Activated CD4-positive, alpha-beta T cell treated with anti-CD3 and anti-CD28 coated beads for 48 hours (primary cell): ENCODE results near the gene WDR36.
"Not testable (repeated sequence)": the region's sequence is repeated elsewhere in the genome, so short reads cannot be mapped to it uniquely, and the experiment has no call there.

Experiments
- DNase-seq: peaks from one replicate; pipeline ENCODE4 v3.0.0-alpha.2; 2020

Gene WDR36

GRCh38 chr5:111138096-111138495 lies 45.9 kb downstream of the WDR36 start:
- DNase-seq = no peak

GRCh38 chr5:111141471-111141870 lies 49.3 kb downstream of the WDR36 start:
- DNase-seq = not testable (repeated sequence)

GRCh38 chr5:111142932-111143331 lies 50.8 kb downstream of the WDR36 start:
- DNase-seq = no peak

- DNase-seq = no peak
Observed at GRCh38 chr5:111143910-111144309, 51.8 kb downstream of the WDR36 start.

- DNase-seq = no peak
Observed at GRCh38 chr5:111144352-111144930, 52.3 kb downstream of the WDR36 start.

GRCh38 chr5:111146053-111146452 lies 53.9 kb downstream of the WDR36 start:
- DNase-seq = no peak

GRCh38 chr5:111147502-111147901 lies 55.4 kb downstream of the WDR36 start:
- no peak for DNase-seq

GRCh38 chr5:111151998-111152397 lies 59.9 kb downstream of the WDR36 start:
- DNase-seq = no peak

GRCh38 chr5:111153483-111153882 lies 61.3 kb downstream of the WDR36 start:
- DNase-seq = no peak

GRCh38 chr5:111153945-111154344 lies 61.8 kb downstream of the WDR36 start:
- DNase-seq = no peak

- peak; percentile 88 for DNase-seq
Observed at GRCh38 chr5:111158105-111158744, 66.1 kb downstream of the WDR36 start.

GRCh38 chr5:111159845-111160244 lies 67.7 kb downstream of the WDR36 start:
- DNase-seq = no peak

GRCh38 chr5:111163000-111163399 lies 70.9 kb downstream of the WDR36 start:
- DNase-seq = no peak

GRCh38 chr5:111165058-111165457 lies 72.9 kb downstream of the WDR36 start:
- no peak for DNase-seq

- DNase-seq = no peak
Observed at GRCh38 chr5:111167551-111167950, 75.4 kb downstream of the WDR36 start.

- no peak for DNase-seq
Observed at GRCh38 chr5:111168608-111169007, 76.5 kb downstream of the WDR36 start.

GRCh38 chr5:111169269-111169668 lies 77.1 kb downstream of the WDR36 start:
- DNase-seq = no peak

GRCh38 chr5:111170279-111170678 lies 78.1 kb downstream of the WDR36 start:
- no peak for DNase-seq

- DNase-seq = peak; percentile 10
Observed at GRCh38 chr5:111172504-111172903, 80.4 kb downstream of the WDR36 start.

GRCh38 chr5:111173476-111173875 lies 81.3 kb downstream of the WDR36 start:
- no peak for DNase-seq
